ENCODE results near the gene BEGAIN.

DNA sequence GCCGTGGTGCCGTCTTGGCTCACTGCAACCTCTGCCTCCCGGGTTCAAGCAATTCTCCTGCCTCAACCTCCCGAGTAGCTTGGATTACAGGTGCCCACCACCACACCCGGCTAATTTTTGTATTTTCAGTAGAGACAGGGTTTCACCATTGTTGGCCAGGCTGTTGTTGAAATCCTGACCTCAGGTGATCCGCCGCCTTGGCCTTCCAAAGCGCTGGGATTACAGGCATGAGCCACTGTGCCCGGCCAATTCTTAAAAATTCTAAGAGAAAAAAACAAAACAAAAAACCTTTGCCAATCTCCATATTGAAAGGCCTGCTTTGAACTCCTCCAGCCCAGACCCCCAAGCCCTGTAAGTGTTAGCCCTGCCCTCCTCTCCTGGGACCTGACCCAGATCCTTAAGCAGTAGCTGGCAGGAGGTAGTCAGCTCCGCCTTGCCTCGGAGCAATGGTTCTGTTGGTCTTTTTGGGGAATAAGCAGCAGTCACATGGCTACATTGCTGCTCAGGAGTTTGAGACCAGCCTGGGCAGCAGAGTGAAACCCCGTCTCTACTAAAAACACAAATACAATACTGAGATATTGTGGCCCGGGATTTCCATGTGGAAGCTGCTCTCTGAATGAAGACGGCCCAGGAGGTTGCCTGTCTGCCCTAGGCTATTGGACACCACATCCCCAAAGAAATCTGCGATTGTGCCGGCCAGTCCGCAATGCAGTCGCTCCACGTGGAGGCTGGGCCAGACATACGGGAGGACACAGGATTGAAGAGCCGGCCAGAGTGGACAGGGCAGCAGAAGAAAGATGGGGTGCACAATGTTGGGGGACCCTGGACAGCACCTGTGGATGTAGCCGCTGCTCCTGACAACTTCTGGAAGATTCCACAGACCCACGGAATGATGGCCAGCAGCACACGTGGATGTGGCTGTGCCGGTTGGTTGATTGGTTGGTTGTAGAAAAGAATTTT is 28.8 kb upstream of the BEGAIN start:
- no peak for TF ChIP-seq POLR2A (IDR thresholded peaks at IDR 0.05)
- TF ChIP-seq, protein P1, sequence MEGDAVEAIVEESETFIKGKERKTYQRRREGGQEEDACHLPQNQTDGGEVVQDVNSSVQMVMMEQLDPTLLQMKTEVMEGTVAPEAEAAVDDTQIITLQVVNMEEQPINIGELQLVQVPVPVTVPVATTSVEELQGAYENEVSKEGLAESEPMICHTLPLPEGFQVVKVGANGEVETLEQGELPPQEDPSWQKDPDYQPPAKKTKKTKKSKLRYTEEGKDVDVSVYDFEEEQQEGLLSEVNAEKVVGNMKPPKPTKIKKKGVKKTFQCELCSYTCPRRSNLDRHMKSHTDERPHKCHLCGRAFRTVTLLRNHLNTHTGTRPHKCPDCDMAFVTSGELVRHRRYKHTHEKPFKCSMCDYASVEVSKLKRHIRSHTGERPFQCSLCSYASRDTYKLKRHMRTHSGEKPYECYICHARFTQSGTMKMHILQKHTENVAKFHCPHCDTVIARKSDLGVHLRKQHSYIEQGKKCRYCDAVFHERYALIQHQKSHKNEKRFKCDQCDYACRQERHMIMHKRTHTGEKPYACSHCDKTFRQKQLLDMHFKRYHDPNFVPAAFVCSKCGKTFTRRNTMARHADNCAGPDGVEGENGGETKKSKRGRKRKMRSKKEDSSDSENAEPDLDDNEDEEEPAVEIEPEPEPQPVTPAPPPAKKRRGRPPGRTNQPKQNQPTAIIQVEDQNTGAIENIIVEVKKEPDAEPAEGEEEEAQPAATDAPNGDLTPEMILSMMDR (IDR thresholded peaks at IDR 0.05) = no peak
